MM.1S (cell line): Measurements from ENCODE around the gene RND1.

Source experiments
- EZH2 ChIP-seq: fragments of 300-600 bp; sonication (generic); optimal IDR thresholded peaks from 2 replicates; pipeline ENCODE3; 2017; ENCODE audit warnings: low read depth, mild to moderate bottlenecking, antibody characterized with exemption, low read length, mixed read lengths
- EZH2phosphoT487 ChIP-seq: fragments of 300-600 bp; sonication (generic); IDR thresholded peaks from 2 replicates; pipeline ENCODE4 v1.6.1; 2018; ENCODE audit warnings: antibody characterized with exemption, low read length
- TF ChIP-seq, protein P1 (sequence below): fragments of 300-600 bp; sonication (generic); IDR thresholded peaks from 2 replicates; pipeline ENCODE4 v1.5.1; 2016; ENCODE audit warnings: antibody characterized with exemption, low read length, mixed read lengths

GRCh38 chr12:48903982-48904411 is 38.3 kb upstream of the RND1 start:
- TF ChIP-seq, protein P1, sequence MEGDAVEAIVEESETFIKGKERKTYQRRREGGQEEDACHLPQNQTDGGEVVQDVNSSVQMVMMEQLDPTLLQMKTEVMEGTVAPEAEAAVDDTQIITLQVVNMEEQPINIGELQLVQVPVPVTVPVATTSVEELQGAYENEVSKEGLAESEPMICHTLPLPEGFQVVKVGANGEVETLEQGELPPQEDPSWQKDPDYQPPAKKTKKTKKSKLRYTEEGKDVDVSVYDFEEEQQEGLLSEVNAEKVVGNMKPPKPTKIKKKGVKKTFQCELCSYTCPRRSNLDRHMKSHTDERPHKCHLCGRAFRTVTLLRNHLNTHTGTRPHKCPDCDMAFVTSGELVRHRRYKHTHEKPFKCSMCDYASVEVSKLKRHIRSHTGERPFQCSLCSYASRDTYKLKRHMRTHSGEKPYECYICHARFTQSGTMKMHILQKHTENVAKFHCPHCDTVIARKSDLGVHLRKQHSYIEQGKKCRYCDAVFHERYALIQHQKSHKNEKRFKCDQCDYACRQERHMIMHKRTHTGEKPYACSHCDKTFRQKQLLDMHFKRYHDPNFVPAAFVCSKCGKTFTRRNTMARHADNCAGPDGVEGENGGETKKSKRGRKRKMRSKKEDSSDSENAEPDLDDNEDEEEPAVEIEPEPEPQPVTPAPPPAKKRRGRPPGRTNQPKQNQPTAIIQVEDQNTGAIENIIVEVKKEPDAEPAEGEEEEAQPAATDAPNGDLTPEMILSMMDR, result peak; percentile 57
- TF ChIP-seq EZH2, result no peak
- TF ChIP-seq EZH2phosphoT487, result no peak
